ENCODE results near the gene PRL. TPM values are rescaled to one million over a fixed set of nuclear protein-coding genes. Genes with fewer than 3 reads are reported as not detected.

Gene PRL
- total RNA-seq, 1 donor, result not detected

GRCh38 chr6:22279427-22279826 lies 17.4 kb downstream of the PRL start:
- Histone ChIP-seq H3K27me3 (ENCODE audit: insufficient read depth, low read length) (no peaks in the 10 kb centered on the region), H4K20me1 (ENCODE audit: insufficient read depth, low read length) (no peaks in the 10 kb centered on the region), H3K36me3 (ENCODE audit: insufficient read depth, low read length) (no peaks in the 10 kb centered on the region), H3K27ac (ENCODE audit: low read depth, low read length) (no peak overlapping the region), H3K4me1 (ENCODE audit: insufficient read depth, low read length) (no peaks in the 10 kb centered on the region), H3K4me3 (ENCODE audit: insufficient read depth, low read length) (no peak overlapping the region), H3K9me3 (ENCODE audit: low read depth, low read length) (no peaks in the 10 kb centered on the region), H2AFZ (ENCODE audit: low read length) (no peak overlapping the region), H3K79me2 (ENCODE audit: insufficient read depth, low read length) (no peaks in the 10 kb centered on the region), H3K4me2 (ENCODE audit: insufficient read depth, low read length) (no peak overlapping the region)
- TF ChIP-seq, protein P1, sequence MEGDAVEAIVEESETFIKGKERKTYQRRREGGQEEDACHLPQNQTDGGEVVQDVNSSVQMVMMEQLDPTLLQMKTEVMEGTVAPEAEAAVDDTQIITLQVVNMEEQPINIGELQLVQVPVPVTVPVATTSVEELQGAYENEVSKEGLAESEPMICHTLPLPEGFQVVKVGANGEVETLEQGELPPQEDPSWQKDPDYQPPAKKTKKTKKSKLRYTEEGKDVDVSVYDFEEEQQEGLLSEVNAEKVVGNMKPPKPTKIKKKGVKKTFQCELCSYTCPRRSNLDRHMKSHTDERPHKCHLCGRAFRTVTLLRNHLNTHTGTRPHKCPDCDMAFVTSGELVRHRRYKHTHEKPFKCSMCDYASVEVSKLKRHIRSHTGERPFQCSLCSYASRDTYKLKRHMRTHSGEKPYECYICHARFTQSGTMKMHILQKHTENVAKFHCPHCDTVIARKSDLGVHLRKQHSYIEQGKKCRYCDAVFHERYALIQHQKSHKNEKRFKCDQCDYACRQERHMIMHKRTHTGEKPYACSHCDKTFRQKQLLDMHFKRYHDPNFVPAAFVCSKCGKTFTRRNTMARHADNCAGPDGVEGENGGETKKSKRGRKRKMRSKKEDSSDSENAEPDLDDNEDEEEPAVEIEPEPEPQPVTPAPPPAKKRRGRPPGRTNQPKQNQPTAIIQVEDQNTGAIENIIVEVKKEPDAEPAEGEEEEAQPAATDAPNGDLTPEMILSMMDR (IDR thresholded peaks at IDR 0.05; ENCODE audit: extremely low read depth, low read depth, low read length), result no peak
- DNase-seq (ENCODE audit: insufficient read length, low spot score, missing footprints), result no peak

- H3K4me1 ChIP-seq (ENCODE audit: insufficient read depth, low read length), result no peaks in the 10 kb centered on the region
- H2AFZ ChIP-seq (ENCODE audit: low read length), result peak overlapping the region; percentile 21
- no peaks in the 10 kb centered on the region for H3K27me3 ChIP-seq (ENCODE audit: insufficient read depth, low read length)
- no peaks in the 10 kb centered on the region for H4K20me1 ChIP-seq (ENCODE audit: insufficient read depth, low read length)
- no peaks in the 10 kb centered on the region for H3K9me3 ChIP-seq (ENCODE audit: low read depth, low read length)
- H3K36me3 ChIP-seq (ENCODE audit: insufficient read depth, low read length), result no peaks in the 10 kb centered on the region
- TF ChIP-seq, protein P1 (IDR thresholded peaks at IDR 0.05; ENCODE audit: extremely low read depth, low read depth, low read length), result no peak
- no peak for DNase-seq (ENCODE audit: insufficient read length, low spot score, missing footprints)
- H3K4me2 ChIP-seq (ENCODE audit: insufficient read depth, low read length), result no peak overlapping the region
- no peak overlapping the region for H3K4me3 ChIP-seq (ENCODE audit: insufficient read depth, low read length)
- H3K79me2 ChIP-seq (ENCODE audit: insufficient read depth, low read length), result no peaks in the 10 kb centered on the region
- no peak overlapping the region for H3K27ac ChIP-seq (ENCODE audit: low read depth, low read length)
Observed at GRCh38 chr6:22271081-22271480, 25.8 kb downstream of the PRL start.

GRCh38 chr6:22263748-22264147 lies 33.1 kb downstream of the PRL start:
- Histone ChIP-seq H2AFZ (ENCODE audit: low read length) (no peak overlapping the region), H3K9me3 (ENCODE audit: low read depth, low read length) (no peaks in the 10 kb centered on the region), H3K27me3 (ENCODE audit: insufficient read depth, low read length) (no peaks in the 10 kb centered on the region), H3K79me2 (ENCODE audit: insufficient read depth, low read length) (no peaks in the 10 kb centered on the region), H4K20me1 (ENCODE audit: insufficient read depth, low read length) (no peaks in the 10 kb centered on the region), H3K4me3 (ENCODE audit: insufficient read depth, low read length) (no peak overlapping the region), H3K36me3 (ENCODE audit: insufficient read depth, low read length) (no peaks in the 10 kb centered on the region), H3K27ac (ENCODE audit: low read depth, low read length) (no peak overlapping the region), H3K4me2 (ENCODE audit: insufficient read depth, low read length) (no peak overlapping the region), H3K4me1 (ENCODE audit: insufficient read depth, low read length) (no peaks in the 10 kb centered on the region)
- no peak for DNase-seq (ENCODE audit: insufficient read length, low spot score, missing footprints)
- TF ChIP-seq, protein P1 (IDR thresholded peaks at IDR 0.05; ENCODE audit: extremely low read depth, low read depth, low read length), result no peak

DNA sequence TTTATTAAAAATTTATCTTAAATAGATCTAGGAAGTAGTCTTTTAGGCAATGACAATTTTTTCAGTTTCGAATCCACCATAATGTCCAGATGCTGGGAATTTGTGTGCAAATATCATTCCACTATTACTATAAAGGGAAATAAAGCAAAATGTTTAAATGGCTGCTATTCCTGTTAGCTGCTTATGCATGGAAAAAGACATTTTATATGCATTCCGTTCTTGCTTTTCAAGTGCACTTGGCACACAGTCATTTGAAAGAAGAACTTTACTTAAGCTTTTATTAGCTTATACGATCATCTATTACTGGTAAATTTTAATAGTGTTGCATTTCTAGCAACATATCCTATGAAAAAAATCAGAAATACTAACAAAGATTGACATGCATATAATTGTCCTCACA lies 42.0 kb downstream of the PRL start:
- H3K9me3 ChIP-seq (ENCODE audit: low read depth, low read length), result no peaks in the 10 kb centered on the region
- no peaks in the 10 kb centered on the region for H3K27me3 ChIP-seq (ENCODE audit: insufficient read depth, low read length)
- TF ChIP-seq, protein P1 (IDR thresholded peaks at IDR 0.05; ENCODE audit: extremely low read depth, low read depth, low read length), result no peak
- H3K79me2 ChIP-seq (ENCODE audit: insufficient read depth, low read length), result no peaks in the 10 kb centered on the region
- no peak overlapping the region for H3K4me2 ChIP-seq (ENCODE audit: insufficient read depth, low read length)
- H2AFZ ChIP-seq (ENCODE audit: low read length), result no peak overlapping the region
- no peaks in the 10 kb centered on the region for H3K36me3 ChIP-seq (ENCODE audit: insufficient read depth, low read length)
- no peak for DNase-seq (ENCODE audit: insufficient read length, low spot score, missing footprints)
- peaks cover 16% of the 10 kb centered on the region for H3K4me1 ChIP-seq (ENCODE audit: insufficient read depth, low read length)
- no peaks in the 10 kb centered on the region for H4K20me1 ChIP-seq (ENCODE audit: insufficient read depth, low read length)
- H3K4me3 ChIP-seq (ENCODE audit: insufficient read depth, low read length), result no peak overlapping the region
- no peak overlapping the region for H3K27ac ChIP-seq (ENCODE audit: low read depth, low read length)

Measured in osteoblast (primary cell).